Upper lobe of left lung (tissue), 4 donors: ENCODE data around the gene SP1.

Experiments used
- EP300 ChIP-seq, 4 donors: sonication (generic); formaldehyde crosslinking; IDR thresholded peaks; one replicate each; pipeline ENCODE4 v1.5.1; 2017; ENCODE audit warnings: antibody characterized with exemption in 4 of 4, control low read depth in 2 of 4
- POLR2A ChIP-seq, 4 donors: fragments of 450-650 bp; IDR thresholded peaks; one replicate each; pipeline ENCODE4 v1.5.1; 2016 to 2017; ENCODE audit warnings: antibody characterized with exemption in 4 of 4, mild to moderate bottlenecking in 2 of 4
- POLR2AphosphoS5 ChIP-seq, 2 donors: sonication (generic); formaldehyde crosslinking; IDR thresholded peaks; one replicate each; pipeline ENCODE4 v1.5.1; 2017; ENCODE audit warnings: antibody characterized with exemption in 2 of 2
- TF ChIP-seq, protein P1 (sequence below), 6 experiments: fragments of 450-650 bp in 4 of 6; fragments of 200-600 bp in 2 of 6; sonication (generic) in 2 of 6; IDR thresholded peaks; one replicate each; pipeline ENCODE4 v1.5.1; 2016 to 2019; ENCODE audit warnings: antibody characterized with exemption in 6 of 6

DNA sequence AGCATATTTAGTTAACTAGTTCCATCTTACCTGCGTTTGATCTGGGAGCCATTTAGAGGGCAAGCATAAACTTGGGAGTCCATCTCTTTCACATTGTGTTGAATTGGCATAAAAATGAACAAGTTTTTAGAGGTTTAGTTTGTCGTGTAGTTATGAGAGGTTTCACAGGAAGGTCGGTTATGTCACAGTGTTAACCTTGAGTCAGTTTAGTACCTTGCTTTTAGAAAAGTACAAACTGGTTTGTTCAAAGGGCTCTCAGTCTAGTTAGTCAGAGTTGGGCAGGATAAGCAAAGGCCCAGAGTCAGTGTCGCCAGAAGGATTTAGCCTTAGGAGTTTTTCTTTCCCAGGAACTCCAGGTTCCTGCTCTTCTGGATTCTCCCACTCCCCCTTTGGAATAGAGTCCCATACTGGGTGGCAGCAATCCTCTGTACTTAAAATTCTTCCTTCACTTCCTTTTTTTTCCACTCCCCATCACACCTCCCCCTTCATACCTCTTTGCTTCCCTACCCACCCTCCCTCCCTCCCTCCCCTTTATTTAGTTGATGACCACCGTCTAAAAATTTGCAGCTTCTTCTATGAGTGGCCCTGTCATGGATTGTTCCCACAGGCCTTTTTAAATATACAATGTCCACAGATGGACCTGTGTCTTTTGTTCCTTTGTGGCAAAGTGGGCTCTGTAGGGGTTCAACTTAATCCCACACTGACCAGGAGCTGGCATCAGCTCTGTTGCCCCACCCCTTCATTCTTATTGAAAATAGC is 84.0 kb downstream of the SP1 start:
- no peak for TF ChIP-seq EP300 (IDR thresholded peaks at IDR 0.05)
- TF ChIP-seq, protein P1, sequence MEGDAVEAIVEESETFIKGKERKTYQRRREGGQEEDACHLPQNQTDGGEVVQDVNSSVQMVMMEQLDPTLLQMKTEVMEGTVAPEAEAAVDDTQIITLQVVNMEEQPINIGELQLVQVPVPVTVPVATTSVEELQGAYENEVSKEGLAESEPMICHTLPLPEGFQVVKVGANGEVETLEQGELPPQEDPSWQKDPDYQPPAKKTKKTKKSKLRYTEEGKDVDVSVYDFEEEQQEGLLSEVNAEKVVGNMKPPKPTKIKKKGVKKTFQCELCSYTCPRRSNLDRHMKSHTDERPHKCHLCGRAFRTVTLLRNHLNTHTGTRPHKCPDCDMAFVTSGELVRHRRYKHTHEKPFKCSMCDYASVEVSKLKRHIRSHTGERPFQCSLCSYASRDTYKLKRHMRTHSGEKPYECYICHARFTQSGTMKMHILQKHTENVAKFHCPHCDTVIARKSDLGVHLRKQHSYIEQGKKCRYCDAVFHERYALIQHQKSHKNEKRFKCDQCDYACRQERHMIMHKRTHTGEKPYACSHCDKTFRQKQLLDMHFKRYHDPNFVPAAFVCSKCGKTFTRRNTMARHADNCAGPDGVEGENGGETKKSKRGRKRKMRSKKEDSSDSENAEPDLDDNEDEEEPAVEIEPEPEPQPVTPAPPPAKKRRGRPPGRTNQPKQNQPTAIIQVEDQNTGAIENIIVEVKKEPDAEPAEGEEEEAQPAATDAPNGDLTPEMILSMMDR (IDR thresholded peaks at IDR 0.05): no peak
- no peak for TF ChIP-seq POLR2A (IDR thresholded peaks at IDR 0.05)
- no peak for TF ChIP-seq POLR2AphosphoS5 (IDR thresholded peaks at IDR 0.05)
